ENCODE data around the gene PLPP1. TPM values are rescaled to one million over a fixed set of nuclear protein-coding genes. Genes with fewer than 3 reads are reported as not detected.
"Not testable (repeated sequence)": the region's sequence is repeated elsewhere in the genome, so short reads cannot be mapped to it uniquely, and the experiment has no call there.

The PLPP1 gene
- total RNA-seq, 1 experiment from 2014 or later, result 35.4 TPM

DNA sequence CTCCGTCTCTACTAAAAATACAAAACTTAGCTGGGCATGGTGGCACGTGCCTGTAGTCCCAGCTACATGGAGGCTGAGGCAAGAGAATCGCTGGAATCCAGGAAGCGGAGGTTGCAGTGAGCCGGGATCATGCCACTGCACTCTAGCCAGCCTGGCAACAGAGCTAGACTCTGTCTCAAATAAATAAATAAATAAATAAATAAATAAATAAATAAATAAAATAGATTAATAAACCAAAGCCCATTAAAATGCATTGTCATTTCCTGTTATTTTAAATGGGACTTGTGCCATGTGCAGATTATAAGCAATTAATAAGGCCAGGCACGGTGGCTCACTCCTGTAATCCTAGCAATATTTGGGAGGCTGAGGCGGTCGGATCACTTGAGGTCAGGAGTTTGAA, 2.6 kb upstream of the PLPP1 start:
- peaks cover 15% of the 10 kb centered on the region for H3K4me1 ChIP-seq (replicated peaks)
- not testable (repeated sequence) for H3K36me3 ChIP-seq; H3K9me3 ChIP-seq (replicated peaks); H3K27me3 ChIP-seq (replicated peaks); H3K4me3 ChIP-seq; H3K27ac ChIP-seq; DNase-seq (ENCODE audit: low read depth in 1 of 2, low spot score in 2 of 2)

DNA sequence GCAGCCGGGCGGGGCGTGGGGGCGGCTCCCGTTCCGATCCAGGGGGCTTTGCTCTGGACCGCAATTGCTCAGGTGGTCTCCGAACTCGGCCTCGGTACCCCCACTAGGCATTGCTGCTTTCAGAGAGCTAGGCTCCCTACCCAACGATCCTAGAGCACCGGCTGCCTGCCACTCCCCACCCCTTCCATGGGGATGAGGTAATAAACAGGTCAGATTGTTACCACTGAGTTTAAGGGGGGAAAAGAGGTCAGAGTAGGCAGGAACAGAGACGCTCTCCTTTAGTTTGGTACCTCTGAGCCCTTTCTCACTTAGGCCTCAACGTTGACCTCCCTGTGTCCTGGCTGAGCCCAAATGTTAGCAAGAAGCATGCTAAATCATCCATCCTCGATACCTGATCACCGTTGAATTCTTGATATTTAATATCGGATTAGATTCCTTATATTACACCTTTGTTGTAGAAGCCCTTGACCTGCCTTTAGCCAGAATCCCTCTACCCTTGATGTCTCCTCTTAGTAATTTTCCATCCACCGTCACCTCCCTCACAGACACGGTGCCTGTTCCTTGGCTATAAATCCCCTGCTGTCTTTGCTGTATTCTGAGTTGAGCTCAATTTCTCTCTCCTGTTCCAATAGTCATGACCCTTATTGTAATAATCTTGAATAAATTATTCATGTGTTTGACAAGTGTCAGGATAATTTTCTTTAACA, 588 bp upstream of the PLPP1 start:
- H3K27ac ChIP-seq, result peak overlapping the region; percentile 59; the same call in 1 of the 2 replicates
- no peak for DNase-seq (ENCODE audit: low read depth in 1 of 2, low spot score in 2 of 2)
- peak overlapping the region; percentile 82 for H3K4me3 ChIP-seq
- peaks cover 6% of the 10 kb centered on the region; the same call in 1 of the 2 replicates for H3K36me3 ChIP-seq
- H3K9me3 ChIP-seq (replicated peaks), result no peaks in the 10 kb centered on the region
- no peaks in the 10 kb centered on the region for H3K27me3 ChIP-seq (replicated peaks)
- H3K4me1 ChIP-seq (replicated peaks), result peaks cover 15% of the 10 kb centered on the region

DNA sequence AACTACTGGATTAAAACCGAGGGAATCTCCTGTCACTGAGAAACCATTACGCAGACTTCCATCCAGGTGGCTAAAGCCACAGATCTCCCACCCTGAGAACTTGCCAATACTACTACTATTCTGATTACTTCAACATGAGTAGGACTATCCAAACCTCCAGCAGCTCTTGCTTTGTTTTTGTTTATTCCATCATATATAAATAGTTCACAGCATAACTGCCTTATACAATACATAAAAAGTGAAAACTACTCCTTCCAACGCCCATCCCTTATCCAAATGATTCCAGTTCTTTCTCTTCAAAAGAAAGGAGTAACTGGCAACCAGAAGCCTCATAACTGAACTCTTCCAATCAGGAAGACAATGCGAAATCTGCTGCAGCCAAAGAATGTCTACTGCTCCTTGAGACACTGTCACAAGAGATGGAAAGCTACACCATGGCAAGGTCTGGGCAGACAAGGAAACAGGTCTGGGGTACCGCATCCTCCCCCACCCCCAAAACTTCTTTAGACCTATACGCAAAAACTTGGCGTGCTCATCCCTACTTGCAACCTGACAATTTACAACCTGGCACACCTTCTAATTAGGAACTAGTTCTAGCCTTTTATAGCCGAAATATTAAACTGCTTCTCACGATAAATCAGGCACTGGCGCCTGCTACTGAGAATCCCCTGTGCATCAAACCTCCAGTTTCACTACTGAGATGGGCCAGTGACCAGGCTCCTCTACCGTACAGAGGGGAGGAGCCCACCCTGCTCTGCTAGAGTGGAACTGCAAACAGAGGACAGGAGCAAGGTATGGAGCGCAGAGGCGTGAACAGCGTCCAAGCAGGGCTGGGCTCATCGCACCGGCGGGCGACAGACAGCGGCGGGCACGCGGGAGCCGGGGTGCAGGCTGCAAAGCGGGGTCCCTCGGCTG, 986 bp downstream of the PLPP1 start:
- Histone ChIP-seq H3K27ac (no peak overlapping the region), H3K9me3 (replicated peaks) (no peaks in the 10 kb centered on the region), H3K27me3 (replicated peaks) (no peaks in the 10 kb centered on the region), H3K36me3 (peaks cover 6% of the 10 kb centered on the region; the same call in 1 of the 2 replicates), H3K4me3 (peak overlapping the region; percentile 82), H3K4me1 (replicated peaks) (peaks cover 13% of the 10 kb centered on the region)
- peak in 1 of 2 experiments; percentile 49 for DNase-seq (ENCODE audit: low read depth in 1 of 2, low spot score in 2 of 2)

DNA sequence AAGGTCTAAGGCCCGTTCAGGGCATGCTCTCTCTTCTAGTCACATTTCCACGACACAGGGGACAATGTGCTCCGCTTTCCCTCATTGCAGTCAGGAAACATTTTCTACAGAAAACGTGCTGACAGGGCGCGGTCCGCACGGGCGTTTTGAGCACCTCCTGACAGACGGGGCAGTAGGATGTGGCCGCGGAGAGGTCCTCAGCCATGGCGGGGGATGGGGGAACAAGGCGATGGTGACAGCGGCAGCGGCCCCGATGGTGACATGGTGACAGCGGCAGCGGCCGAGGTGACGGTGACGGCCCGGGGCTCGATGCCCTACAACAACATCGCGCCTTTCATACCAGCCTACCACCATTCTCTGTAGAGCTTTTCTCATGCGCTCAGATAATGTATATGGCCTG, 4.1 kb downstream of the PLPP1 start:
- no peak for DNase-seq (ENCODE audit: low read depth in 1 of 2, low spot score in 2 of 2)
- Histone ChIP-seq H3K36me3 (peaks cover 6% of the 10 kb centered on the region; the same call in 1 of the 2 replicates), H3K4me1 (replicated peaks) (peaks cover 9% of the 10 kb centered on the region), H3K4me3 (no peak overlapping the region), H3K9me3 (replicated peaks) (no peaks in the 10 kb centered on the region), H3K27me3 (replicated peaks) (no peaks in the 10 kb centered on the region), H3K27ac (no peak overlapping the region)

DNA sequence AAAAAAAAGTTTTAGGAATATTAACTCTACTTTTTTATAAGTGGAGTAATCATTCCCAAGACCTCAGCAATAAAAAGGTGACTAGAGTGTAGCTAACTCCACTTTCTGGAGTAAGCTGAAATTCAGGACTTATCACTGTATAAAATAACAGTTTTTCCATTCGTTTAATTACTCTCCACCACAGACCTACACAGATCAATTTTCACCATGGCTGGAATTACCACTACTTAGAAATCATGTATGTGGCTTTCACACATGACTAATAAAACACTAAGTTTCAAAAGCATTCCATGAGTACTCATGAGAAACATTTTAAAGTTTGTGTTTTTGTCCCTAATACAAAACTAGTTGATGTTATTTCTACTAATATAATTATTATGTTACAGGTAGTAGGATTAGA, 9.9 kb downstream of the PLPP1 start:
- H3K4me1 ChIP-seq (replicated peaks), result no peaks in the 10 kb centered on the region
- no peaks in the 10 kb centered on the region for H3K27me3 ChIP-seq (replicated peaks)
- H3K9me3 ChIP-seq (replicated peaks), result no peaks in the 10 kb centered on the region
- H3K4me3 ChIP-seq, result no peak overlapping the region
- H3K27ac ChIP-seq, result no peak overlapping the region
- no peaks in the 10 kb centered on the region for H3K36me3 ChIP-seq
- DNase-seq (ENCODE audit: low read depth in 1 of 2, low spot score in 2 of 2), result no peak

DNA sequence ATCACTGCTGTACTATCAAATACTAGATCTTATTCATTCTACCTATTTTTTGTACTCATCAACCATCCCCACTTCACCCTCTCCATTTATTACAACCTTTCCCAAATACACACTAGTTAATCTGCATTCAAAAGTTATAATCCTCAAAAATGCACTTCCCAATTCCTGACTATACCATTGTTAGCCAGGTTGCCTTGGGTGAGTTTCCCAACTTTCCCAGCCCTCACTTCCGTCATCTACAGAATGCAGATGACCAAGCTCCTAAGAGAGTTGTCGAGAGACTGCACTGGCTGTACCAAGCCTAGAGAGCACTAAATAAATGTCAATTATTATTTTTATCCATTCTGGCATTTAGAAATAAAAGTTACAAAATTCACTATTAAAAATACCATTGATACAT, 11.5 kb downstream of the PLPP1 start:
- Histone ChIP-seq H3K9me3 (replicated peaks) (no peaks in the 10 kb centered on the region), H3K27ac (no peak overlapping the region), H3K36me3 (no peaks in the 10 kb centered on the region), H3K27me3 (replicated peaks) (no peaks in the 10 kb centered on the region), H3K4me1 (replicated peaks) (no peaks in the 10 kb centered on the region), H3K4me3 (no peak overlapping the region)
- DNase-seq (ENCODE audit: low read depth in 1 of 2, low spot score in 2 of 2), result no peak

DNA sequence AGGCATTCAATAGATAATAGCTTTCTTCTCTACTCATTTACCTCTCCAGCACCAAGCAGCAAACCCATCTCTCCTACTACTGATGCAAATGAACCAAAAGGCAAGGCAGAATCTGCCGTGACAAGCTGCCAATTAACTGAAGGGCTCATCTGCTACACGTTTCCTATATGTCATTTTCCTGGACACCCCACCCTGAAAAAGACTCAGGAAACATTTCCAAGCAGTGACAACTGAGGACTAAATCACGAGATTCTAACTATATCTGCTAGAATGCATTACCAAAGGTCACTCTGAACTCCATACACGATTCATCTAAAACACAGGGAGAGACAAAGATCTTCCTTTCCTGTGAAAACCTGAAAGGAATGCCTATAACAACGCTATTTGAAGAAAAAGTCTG, 12.9 kb downstream of the PLPP1 start:
- H3K9me3 ChIP-seq (replicated peaks), result no peaks in the 10 kb centered on the region
- H3K36me3 ChIP-seq, result no peaks in the 10 kb centered on the region
- no peak overlapping the region for H3K27ac ChIP-seq
- no peaks in the 10 kb centered on the region for H3K27me3 ChIP-seq (replicated peaks)
- no peaks in the 10 kb centered on the region for H3K4me1 ChIP-seq (replicated peaks)
- DNase-seq (ENCODE audit: low read depth in 1 of 2, low spot score in 2 of 2), result no peak
- no peak overlapping the region for H3K4me3 ChIP-seq

DNA sequence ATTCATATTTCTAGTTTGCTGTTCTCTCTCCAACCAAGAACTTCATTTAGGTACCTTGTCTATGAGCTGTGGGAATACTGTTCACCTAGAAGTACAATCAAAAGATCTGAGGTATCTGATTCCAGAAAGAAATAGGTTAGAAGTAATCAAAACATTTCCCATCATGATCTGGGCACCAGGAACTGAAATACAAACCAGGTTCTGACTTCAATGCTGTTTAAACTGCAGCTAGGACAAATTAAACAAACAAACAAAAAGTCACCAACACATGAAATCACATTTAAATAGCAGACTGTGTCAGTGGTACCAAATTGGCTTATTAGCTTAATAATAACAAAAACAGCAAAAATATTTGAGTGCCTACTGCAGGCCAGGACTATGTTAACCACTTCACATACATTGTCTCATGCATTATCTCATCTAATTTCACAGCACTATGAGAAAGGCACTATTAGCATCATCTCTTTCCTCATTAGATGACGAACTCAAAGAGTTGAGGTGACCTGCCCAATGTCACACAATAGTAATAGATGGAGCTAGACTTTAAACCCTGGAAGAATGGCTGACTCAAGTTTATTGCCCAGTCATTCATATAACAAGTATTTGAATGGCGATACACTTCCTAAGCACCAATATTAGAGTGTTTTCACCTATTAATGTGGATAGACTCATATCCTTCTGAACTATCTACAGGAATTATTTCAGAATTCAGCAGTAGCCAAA, 14.5 kb downstream of the PLPP1 start:
- Histone ChIP-seq H3K4me3 (no peak overlapping the region), H3K27me3 (replicated peaks) (no peaks in the 10 kb centered on the region), H3K4me1 (replicated peaks) (no peaks in the 10 kb centered on the region), H3K27ac (no peak overlapping the region), H3K9me3 (replicated peaks) (no peaks in the 10 kb centered on the region), H3K36me3 (no peaks in the 10 kb centered on the region)
- no peak for DNase-seq (ENCODE audit: low read depth in 1 of 2, low spot score in 2 of 2)

DNA sequence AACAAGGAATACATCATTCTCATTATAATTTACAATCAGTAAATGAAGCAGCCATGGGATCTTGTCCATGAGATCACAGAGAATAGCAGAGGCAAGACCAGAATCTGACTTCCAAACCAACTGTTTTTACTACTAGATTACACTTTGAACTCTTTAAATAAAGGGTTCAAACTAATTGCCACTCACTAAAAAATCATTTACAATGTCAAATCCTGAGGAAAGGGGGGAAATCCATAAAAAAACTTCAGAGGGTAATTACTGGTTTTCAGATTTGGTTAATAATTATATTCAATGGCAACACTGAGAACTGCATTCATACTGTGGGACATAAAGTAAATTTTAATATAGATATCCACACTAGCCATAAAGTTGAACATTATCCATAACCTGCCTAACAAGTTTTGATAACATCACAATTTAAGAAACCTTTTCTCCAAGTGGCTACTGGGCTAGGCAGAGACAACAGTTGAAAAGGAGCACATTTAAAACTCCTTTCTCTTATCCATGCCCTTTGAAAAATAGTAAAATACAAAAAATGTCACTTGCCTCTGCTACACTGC, 15.9 kb downstream of the PLPP1 start:
- DNase-seq (ENCODE audit: low read depth in 1 of 2, low spot score in 2 of 2), result no peak
- H3K27ac ChIP-seq, result no peak overlapping the region
- H3K36me3 ChIP-seq, result no peaks in the 10 kb centered on the region
- no peak overlapping the region for H3K4me3 ChIP-seq
- no peaks in the 10 kb centered on the region for H3K9me3 ChIP-seq (replicated peaks)
- H3K4me1 ChIP-seq (replicated peaks), result no peaks in the 10 kb centered on the region
- H3K27me3 ChIP-seq (replicated peaks), result no peaks in the 10 kb centered on the region

DNA sequence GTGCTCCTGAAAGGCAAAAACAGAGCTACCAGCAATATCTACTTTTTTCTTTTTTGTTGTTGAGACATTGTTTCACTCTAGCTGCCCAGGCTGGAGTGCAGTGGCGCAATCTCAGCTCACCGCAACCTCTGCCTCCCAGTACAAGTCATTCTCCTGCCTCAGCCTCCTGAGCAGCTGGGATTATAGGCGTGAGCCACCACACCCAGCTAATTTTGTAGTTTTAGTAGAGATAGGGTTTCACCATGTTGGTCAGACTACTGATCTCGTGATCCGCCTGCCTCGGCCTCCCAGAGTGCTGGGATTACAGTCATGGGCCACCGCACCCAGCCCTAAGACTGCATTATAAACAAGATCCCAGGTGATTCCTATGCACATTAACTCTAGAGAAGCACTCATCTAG, 17.0 kb downstream of the PLPP1 start:
- H3K27me3 ChIP-seq (replicated peaks), result no peaks in the 10 kb centered on the region
- no peaks in the 10 kb centered on the region for H3K9me3 ChIP-seq (replicated peaks)
- no peaks in the 10 kb centered on the region for H3K36me3 ChIP-seq
- no peak overlapping the region for H3K4me3 ChIP-seq
- no peak for DNase-seq (ENCODE audit: low read depth in 1 of 2, low spot score in 2 of 2)
- H3K27ac ChIP-seq, result no peak overlapping the region
- no peaks in the 10 kb centered on the region for H3K4me1 ChIP-seq (replicated peaks)

DNA sequence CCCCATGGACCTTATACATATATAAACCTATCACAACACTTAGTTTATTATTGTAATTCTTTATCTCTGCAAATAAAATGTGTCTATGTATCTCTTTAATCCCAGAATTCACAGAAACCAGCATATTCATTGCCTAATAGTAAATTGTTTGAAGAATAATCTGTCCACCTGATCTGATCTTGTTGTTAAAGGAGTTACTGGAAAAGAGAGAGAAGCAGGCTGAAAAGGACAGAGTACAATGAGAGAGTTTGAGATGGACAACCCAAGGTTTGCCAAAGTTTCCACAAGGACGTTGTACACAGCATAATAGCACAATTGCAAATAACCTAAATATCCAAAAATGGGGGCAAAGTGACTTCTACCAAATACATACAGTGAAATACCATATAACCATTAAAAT, 23.8 kb downstream of the PLPP1 start:
- Histone ChIP-seq H3K9me3 (replicated peaks) (no peaks in the 10 kb centered on the region), H3K27me3 (replicated peaks) (no peaks in the 10 kb centered on the region), H3K36me3 (no peaks in the 10 kb centered on the region), H3K4me3 (no peak overlapping the region), H3K27ac (no peak overlapping the region), H3K4me1 (replicated peaks) (no peaks in the 10 kb centered on the region)
- DNase-seq (ENCODE audit: low read depth in 1 of 2, low spot score in 2 of 2), result no peak

DNA sequence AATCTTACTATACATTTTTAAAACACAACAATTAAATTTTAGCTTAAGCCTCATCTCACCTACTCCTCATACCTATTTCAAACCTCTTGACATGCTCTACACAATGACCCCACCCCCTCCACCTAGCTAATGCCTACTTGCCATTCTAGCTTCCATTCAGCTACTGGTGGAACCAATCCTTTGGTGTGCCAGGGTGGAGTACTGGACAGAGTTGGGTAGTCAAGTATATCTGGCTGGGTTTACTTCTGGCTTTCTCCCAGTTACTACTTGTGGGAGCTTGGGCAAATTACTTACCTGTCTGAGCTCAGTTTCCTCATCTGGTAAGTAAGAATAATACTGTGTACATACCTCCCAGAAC, 24.3 kb downstream of the PLPP1 start:
- no peak overlapping the region for H3K4me3 ChIP-seq
- no peaks in the 10 kb centered on the region for H3K4me1 ChIP-seq (replicated peaks)
- H3K27ac ChIP-seq, result no peak overlapping the region
- H3K27me3 ChIP-seq (replicated peaks), result no peaks in the 10 kb centered on the region
- DNase-seq (ENCODE audit: low read depth in 1 of 2, low spot score in 2 of 2), result no peak
- no peaks in the 10 kb centered on the region for H3K9me3 ChIP-seq (replicated peaks)
- H3K36me3 ChIP-seq, result no peaks in the 10 kb centered on the region

DNA sequence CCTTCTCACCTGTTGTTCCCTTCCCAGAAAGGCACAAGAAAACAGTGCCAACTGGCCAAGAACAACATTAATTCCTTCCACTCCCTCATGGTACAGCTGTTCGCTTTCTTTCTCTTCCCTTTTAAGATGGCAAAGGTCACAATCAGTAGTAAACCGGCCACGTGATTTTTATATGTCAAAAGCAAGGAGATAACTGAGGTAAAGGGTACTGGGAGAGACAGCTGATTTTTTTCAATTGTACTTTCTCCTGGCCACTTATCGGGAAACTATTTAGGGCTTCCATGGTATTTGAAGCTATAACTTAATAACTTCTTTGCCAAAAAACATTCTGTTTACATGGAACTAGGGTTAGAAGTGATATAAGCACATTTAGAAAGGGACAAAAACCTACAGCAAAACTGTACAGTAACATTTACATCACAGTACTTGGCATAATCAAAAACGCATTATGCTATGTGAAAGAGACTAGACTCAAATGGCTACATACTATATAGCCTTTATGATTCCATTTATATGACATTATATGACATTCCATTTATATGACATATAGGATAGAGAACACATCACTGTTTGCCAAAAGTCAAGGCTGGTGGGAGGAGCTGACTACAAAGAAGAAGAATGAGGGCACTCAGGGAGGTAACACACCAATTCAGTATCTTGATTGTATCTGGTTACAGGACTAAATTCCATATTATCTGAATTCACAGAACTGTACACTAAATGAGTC, 24.8 kb downstream of the PLPP1 start:
- Histone ChIP-seq H3K9me3 (replicated peaks) (no peaks in the 10 kb centered on the region), H3K27me3 (replicated peaks) (no peaks in the 10 kb centered on the region), H3K27ac (no peak overlapping the region), H3K36me3 (no peaks in the 10 kb centered on the region), H3K4me1 (replicated peaks) (no peaks in the 10 kb centered on the region), H3K4me3 (no peak overlapping the region)
- no peak for DNase-seq (ENCODE audit: low read depth in 1 of 2, low spot score in 2 of 2)

Data from SJSA1 (cell line).